GM19035 (cell line): ENCODE measurements around the gene ROR1.

Source experiments
- ATAC-seq: cut with Tn5 transposase; IDR thresholded peaks from one replicate; pipeline ENCODE4 v1.9.1; 2021; ENCODE audit not compliant: unreplicated experiment

Gene ROR1

GRCh38 chr1:63928186-63929105 lies 154.6 kb downstream of the ROR1 start:
- ATAC-seq: no peak

DNA sequence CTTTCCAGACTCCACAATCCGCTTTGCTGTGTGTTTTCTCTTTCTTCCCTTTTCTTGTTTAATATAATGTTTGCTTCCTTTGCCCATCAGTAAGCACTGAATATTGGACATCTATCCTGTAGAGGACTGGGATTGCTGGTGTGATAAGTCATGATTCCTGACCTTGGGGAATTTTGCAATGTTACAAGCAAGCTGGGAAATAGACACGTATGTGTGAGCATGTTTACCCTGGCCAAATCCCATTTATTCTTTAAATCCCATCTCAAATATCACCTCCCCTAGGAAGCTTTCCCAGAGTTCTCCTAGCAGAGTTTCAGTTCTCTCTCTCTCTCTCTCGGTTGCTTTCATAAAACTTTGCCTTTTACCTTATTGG lies 155.3 kb downstream of the ROR1 start:
- no peak for ATAC-seq

DNA sequence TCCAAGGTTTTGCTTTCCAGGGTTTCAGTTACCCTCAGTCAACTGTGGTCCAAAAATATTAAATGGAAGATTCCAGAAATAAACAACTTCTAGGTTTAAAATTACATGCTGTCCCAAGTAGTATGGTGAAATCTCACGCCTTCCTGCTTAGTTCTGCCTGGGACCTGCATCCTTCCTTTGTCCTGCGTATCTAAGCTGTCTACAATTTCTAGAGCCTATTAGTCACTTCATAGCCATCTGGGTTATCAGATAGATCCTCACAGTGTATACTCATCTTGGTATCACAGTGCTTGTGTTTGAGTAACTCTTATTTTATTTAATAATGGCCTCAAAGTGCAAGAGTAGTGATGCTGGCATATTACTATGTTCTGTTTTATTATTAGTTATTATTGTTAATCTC lies 157.7 kb downstream of the ROR1 start:
- ATAC-seq: no peak

DNA sequence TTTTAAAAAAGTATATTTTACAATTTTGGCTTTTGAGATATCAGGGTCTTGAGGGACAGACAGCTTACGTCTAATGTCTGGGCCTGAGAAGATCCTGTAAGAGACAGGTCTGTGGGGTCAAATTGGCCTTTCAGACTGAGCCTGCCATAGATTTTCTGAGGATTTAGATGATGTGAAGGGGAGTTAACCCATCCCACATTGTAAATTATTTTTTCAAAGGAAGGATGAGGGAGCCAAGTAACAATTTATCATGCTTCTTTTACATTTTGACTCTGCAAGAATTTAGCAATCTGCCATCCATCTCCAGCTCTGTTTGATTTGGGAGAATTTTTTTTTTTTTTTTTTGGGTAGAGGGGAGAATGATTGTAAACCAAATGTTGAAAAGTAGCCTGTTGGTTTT lies 160.9 kb downstream of the ROR1 start:
- no peak for ATAC-seq

GRCh38 chr1:63935143-63935542 lies 161.3 kb downstream of the ROR1 start:
- ATAC-seq: no peak

DNA sequence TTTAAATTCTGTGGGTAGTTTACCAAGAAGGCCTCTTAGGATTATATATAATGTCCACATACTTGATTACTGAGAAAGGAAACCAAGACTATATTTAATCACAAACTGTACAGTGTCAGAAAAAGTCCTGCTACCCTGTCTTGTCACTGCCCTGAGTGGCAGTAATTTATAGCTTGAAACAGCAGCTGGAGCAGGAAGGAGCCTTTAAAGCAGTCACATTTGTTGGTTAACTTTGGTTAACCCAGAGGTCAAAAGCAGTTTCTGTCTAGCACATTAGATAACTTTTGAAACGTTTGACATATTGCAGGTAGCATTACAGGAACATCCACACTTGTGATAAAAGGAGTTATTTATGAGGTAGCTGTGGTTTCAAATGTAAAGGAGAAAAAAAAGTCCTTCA lies 161.7 kb downstream of the ROR1 start:
- ATAC-seq: no peak

DNA sequence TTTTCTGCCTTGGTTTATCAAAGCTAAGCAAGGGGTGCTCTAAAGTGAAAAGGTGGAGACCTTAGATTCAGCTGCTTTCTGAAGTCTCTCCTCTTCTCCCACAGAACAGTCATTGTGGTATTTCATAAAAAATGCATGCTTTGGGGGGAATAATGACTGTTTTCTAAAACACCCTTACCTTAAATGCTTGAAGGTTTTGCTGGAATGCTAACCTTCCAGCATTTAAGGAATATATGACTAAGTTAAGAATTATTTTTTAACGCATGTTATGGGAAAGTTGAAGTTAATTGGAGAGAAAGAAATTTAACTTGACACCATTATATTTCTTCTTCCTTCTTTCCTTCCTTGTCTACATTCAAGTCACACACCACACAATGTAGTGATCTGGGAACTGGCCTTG lies 162.5 kb downstream of the ROR1 start:
- ATAC-seq: no peak

- ATAC-seq: no peak
Observed at GRCh38 chr1:63936801-63937200, 163.0 kb downstream of the ROR1 start.

GRCh38 chr1:63937461-63938022 lies 163.7 kb downstream of the ROR1 start:
- ATAC-seq: no peak

DNA sequence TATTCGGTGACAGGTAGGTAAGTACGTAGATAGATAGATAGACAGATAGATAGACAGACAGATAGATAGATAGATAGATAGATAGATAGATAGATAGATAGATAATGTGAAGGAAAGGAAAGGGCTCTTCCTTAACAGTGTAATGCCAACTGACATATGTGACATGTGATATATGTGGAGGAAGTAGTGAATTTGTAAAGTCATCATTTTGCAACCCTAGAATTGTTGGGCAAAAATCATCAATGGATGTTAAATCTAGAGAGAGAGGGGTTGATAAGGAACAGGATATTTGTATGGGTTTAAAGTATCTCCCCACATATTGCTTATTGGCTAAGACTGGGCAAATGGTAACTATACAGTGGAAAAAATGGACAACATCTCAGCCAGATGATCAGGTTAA lies 166.6 kb downstream of the ROR1 start:
- no peak for ATAC-seq

- no peak for ATAC-seq
Observed at GRCh38 chr1:63943393-63943792, 169.6 kb downstream of the ROR1 start.

- no peak for ATAC-seq
Observed at GRCh38 chr1:63945943-63946342, 172.1 kb downstream of the ROR1 start.

- no peak for ATAC-seq
Observed at GRCh38 chr1:63946866-63947491, 173.2 kb downstream of the ROR1 start.

DNA sequence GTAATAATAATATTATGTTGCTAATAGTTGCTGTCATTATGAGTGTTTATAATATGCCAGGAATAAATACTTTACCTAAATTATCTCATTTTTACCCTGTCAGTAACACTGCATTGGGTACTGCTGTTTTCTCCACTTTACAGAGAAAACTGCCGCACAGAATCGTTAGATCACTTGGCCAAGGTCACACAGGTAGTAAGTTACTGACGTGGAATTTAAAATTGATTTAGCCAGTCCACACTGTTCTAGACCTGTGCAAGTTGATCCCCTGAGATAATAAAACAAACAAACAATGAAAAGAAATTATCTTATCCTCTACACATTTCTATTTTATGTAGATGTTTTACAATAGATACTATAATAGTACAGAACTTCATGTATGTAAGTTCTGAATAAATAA lies 174.1 kb downstream of the ROR1 start:
- no peak for ATAC-seq

DNA sequence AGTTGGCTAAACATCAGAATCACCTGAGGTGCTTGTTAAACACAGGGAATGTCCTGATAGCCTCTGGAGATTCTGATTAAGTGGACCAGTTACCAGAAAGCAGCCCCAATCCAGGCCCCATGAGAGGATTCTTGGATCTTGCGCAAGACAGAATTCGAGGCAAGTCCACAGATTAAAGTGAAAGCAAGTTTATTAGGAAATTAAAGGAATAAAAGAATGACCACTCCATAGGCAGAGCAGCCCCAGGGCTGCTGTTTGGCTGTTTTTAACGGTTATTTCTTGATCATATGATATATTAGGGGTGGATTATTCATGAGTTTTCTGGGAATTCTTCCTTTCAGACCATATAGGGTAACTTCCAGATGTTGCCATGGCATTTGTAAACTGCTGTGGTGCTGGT lies 176.2 kb downstream of the ROR1 start:
- ATAC-seq: no peak

- ATAC-seq: no peak
Observed at GRCh38 chr1:63951059-63951946, 177.5 kb downstream of the ROR1 start.

- no peak for ATAC-seq
Observed at GRCh38 chr1:63954187-63954586, 180.4 kb downstream of the ROR1 start.

DNA sequence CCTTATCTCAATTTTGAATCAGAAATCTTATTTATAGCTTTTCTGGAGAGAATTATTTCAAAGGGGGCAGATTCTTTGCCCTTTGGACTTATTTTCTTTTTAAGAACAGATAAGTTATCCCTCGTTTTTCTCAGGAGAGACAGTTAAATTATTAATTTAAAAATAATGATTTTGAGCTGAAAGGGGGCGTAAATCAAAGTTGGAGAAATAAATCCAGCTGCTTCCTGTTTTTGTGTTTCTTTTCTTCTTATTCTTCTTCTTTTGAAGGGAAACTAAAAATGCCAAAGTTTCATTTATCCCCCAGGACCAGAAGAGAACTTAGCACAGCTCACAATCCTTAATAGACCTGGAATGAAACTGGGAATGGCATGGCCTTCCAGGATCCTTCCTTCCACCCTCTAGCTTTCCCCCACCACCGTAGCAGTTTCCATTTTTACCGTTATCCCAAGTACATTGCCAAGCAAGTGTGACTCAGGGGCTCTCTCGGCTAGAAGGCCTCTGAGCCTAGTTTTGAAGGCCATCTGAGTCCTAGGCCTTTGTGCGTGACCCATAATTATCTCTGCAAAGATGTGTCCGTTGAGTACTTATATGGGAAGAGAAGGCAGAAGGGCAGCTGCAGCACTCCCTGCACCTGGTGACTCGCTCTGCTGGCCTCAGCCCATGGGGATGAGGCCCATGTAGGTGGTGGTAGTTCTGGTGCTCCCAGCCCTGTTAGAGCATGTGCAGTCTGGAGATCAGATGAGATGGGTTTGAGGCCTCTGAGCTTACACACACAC lies 181.7 kb downstream of the ROR1 start:
- no peak for ATAC-seq

DNA sequence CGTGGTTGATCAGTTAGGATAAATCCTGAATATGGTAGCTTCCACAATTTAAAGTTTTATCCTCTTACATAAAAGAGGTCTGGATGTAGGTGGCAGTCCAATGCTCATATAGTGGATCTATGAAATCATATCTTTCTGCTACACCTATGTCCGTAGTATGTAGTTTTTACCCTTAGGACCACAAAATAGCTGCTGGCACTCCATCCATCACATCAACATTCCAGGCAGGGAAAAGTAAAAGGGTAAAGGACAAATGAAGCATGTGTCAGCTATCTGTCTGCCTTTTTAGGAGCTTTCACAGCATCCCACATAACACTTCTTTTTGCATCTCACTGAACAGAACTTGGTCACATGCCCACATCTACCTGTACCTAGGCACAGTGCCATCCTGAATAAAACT lies 184.7 kb downstream of the ROR1 start:
- no peak for ATAC-seq

- no peak for ATAC-seq
Observed at GRCh38 chr1:63960326-63960725, 186.5 kb downstream of the ROR1 start.

DNA sequence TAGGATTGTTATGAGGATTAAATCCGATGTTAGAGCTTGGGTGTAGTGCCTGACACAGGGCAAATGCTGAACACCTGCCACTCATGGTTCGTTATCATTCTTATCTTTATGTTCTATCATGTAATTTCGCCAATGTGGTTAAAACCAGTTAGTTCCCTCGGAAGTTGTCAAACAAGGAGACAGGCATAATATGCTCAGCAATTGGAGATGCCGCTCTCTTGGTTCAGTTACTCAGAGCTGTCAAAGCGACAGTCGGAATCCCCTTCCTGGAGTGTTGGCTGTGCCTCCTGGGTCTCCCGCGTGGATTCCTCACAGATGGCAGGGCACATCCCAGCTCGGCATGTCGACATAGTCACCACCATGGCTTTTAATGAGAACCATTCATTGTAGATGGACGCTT lies 192.2 kb downstream of the ROR1 start:
- ATAC-seq: no peak
